GM12878 (cell line): ENCODE measurements around the gene SGTA. TPM values are rescaled to one million over a fixed set of nuclear protein-coding genes. Genes with fewer than 3 reads are reported as not detected.

Source experiments
- ATAC-seq: fragments of 200-7000 bp; cut with Tn5 transposase; 3 replicates; pipeline ENCODE4 v1.9.1; 2020; ENCODE audit warnings: mild to moderate bottlenecking, moderate library complexity
- BruUV-seq: library from RNA; stranded (reverse); fragments of 400-500 nt; replicated peaks from 2 replicates; lab custom pipeline; 2021; lab: Mats Ljungman, UMichigan
- CTCF ChIA-PET: fragments of 300-600 bp; sonication (Branson Sonifier 250); formaldehyde crosslinking; extraction: SDS; loops from one replicate; lab custom pipeline; 2021; ENCODE audit warnings: inconsistent platforms; lab: Yijun Ruan, JAX
- POLR2A ChIA-PET: fragments of 350-600 bp; formaldehyde crosslinking; extraction: SDS; loops from one replicate; lab custom pipeline; 2021; ENCODE audit warnings: inconsistent platforms; lab: Charles Lee
- RAD21 ChIA-PET: fragments of 300-600 bp; sonication (Branson Sonifier 250); formaldehyde crosslinking; loops from one replicate; lab custom pipeline; 2023; ENCODE audit warnings: antibody characterized with exemption; ENCODE audit not compliant: unreplicated experiment; lab: Charles Lee
- SMC1A ChIA-PET: fragments of 300-600 bp; sonication (Branson Sonifier 250); formaldehyde crosslinking; loops from one replicate; lab custom pipeline; 2023; ENCODE audit not compliant: unreplicated experiment, uncharacterized antibody; lab: Charles Lee
- DNase-seq: peaks from one replicate; pipeline ENCODE4 v3.0.0-alpha.2; 2011; ENCODE audit warnings: low read depth, low spot score
- FAIRE-seq: peaks from 3 replicates; lab custom pipeline; 2011; peaks lifted over from hg19 to GRCh38; lab: Jason Lieb, UNC
- H2AFZ ChIP-seq: 2 replicates; pipeline ENCODE4 v1.6.0; 2011; ENCODE audit warnings: low read depth, low read length, control low read depth; ENCODE audit not compliant: control insufficient read depth
- H3K27ac ChIP-seq: 2 replicates; pipeline ENCODE4 v1.5.1; 2011; ENCODE audit warnings: control low read depth; ENCODE audit not compliant: control insufficient read depth, insufficient read depth
- H3K27me3 ChIP-seq, 2 experiments: replicated peaks in 1 of 2; 2 replicates each; pipeline versions ENCODE4 v1.6.0 to v1.6.1; 2011; ENCODE audit warnings: low read length in 1 of 2; ENCODE audit not compliant: control insufficient read depth in 2 of 2, insufficient read depth in 2 of 2
- H3K36me3 ChIP-seq, 2 experiments: 2 replicates each; pipeline ENCODE4 v1.5.1; 2011; ENCODE audit warnings: low read length in 1 of 2; ENCODE audit not compliant: control insufficient read depth in 2 of 2, insufficient read depth in 2 of 2
- H3K4me1 ChIP-seq: 2 replicates; pipeline ENCODE4 v1.6.1; 2011; ENCODE audit warnings: mild to moderate bottlenecking, low read length, moderate library complexity, mixed read lengths; ENCODE audit not compliant: control insufficient read depth, insufficient read depth
- H3K4me2 ChIP-seq: 2 replicates; pipeline ENCODE4 v1.6.0; 2011; ENCODE audit warnings: control low read depth; ENCODE audit not compliant: control insufficient read depth, insufficient read depth
- H3K4me3 ChIP-seq: fragments of 200-600 bp; sonication (generic); 2 replicates; pipeline ENCODE4 v1.5.1; 2016
- H3K79me2 ChIP-seq: 2 replicates; pipeline ENCODE4 v1.6.0; 2011; ENCODE audit warnings: low read length; ENCODE audit not compliant: control insufficient read depth, insufficient read depth
- H3K9ac ChIP-seq: 2 replicates; pipeline ENCODE4 v1.8.0; 2011; ENCODE audit warnings: low read length, control low read depth, mixed read lengths; ENCODE audit not compliant: control insufficient read depth, insufficient read depth
- H3K9me3 ChIP-seq: replicated peaks from 3 replicates; pipeline ENCODE4 v1.5.1; 2011; ENCODE audit warnings: mild to moderate bottlenecking, low read length; ENCODE audit not compliant: control insufficient read depth, insufficient read depth
- H4K20me1 ChIP-seq: 2 replicates; pipeline ENCODE4 v1.6.0; 2011; ENCODE audit not compliant: control insufficient read depth, insufficient read depth
- BHLHE40 ChIP-seq, 2 experiments: fragments of 450-650 bp in 1 of 2; IDR thresholded peaks; 2 replicates each; pipeline ENCODE4 v1.6.1; 2011 to 2017; ENCODE audit warnings: low read depth in 2 of 2, borderline replicate concordance in 1 of 2, improper control_type of control experiment in 1 of 2, low read length in 1 of 2, mild to moderate bottlenecking in 1 of 2
- BRCA1 ChIP-seq: IDR thresholded peaks from 2 replicates; pipeline ENCODE4 v1.6.1; 2011; ENCODE audit warnings: low read depth, low read length, improper control_type of control experiment
- CHD2 ChIP-seq: IDR thresholded peaks from 2 replicates; pipeline ENCODE4 v1.6.1; 2011; ENCODE audit warnings: low read depth, low read length, improper control_type of control experiment, borderline replicate concordance
- EP300 ChIP-seq, 2 experiments: fragments of 150-350 bp in 1 of 2; IDR thresholded peaks; 2 replicates each; pipeline ENCODE4 v1.6.1; 2011 to 2012; ENCODE audit warnings: low read depth in 2 of 2, low read length in 2 of 2, borderline replicate concordance in 1 of 2, improper control_type of control experiment in 1 of 2, inconsistent platforms in 1 of 2; ENCODE audit not compliant: control insufficient read depth in 1 of 2
- MTA2 ChIP-seq: fragments of 450-650 bp; IDR thresholded peaks from 2 replicates; pipeline ENCODE4 v1.6.1; 2016; ENCODE audit warnings: low read depth, mild to moderate bottlenecking, moderate library complexity
- NFIC ChIP-seq: IDR thresholded peaks from 2 replicates; pipeline ENCODE4 v1.6.1; 2012; ENCODE audit warnings: low read depth, mild to moderate bottlenecking, inconsistent platforms, low read length, moderate library complexity
- NFYA ChIP-seq: IDR thresholded peaks from 2 replicates; pipeline ENCODE4 v1.6.1; 2011; ENCODE audit warnings: low read depth, mild to moderate bottlenecking, low read length, improper control_type of control experiment, borderline replicate concordance
- NR2C1 ChIP-seq: fragments of 450-650 bp; IDR thresholded peaks from 2 replicates; pipeline ENCODE4 v1.6.1; 2017; ENCODE audit warnings: antibody characterized with exemption, mild to moderate bottlenecking, moderate library complexity
- NR2C2 ChIP-seq: IDR thresholded peaks from 2 replicates; pipeline ENCODE4 v1.6.1; 2011; ENCODE audit warnings: borderline replicate concordance, low read depth; ENCODE audit not compliant: control insufficient read depth, insufficient read length
- RUNX3 ChIP-seq: IDR thresholded peaks from 2 replicates; pipeline ENCODE4 v1.6.1; 2012; ENCODE audit warnings: low read length, inconsistent platforms
- YY1 ChIP-seq: IDR thresholded peaks from 2 replicates; pipeline ENCODE4 v1.6.1; 2011; ENCODE audit warnings: low read depth, mild to moderate bottlenecking, low read length
- WGBS: methylation state at CpG from one replicate; pipeline ENCODE4 v1.1.6; 2016; ENCODE audit warnings: low lambda C conversion rate; ENCODE audit not compliant: insufficient replicate concordance, insufficient coverage; ENCODE audit errors: missing lambda C conversion rate; 5-methylcytosine and 5-hydroxymethylcytosine counted together
- in situ Hi-C: fragments of 300-500 bp; cut with MboI; formaldehyde crosslinking; loops from 9 replicates; pipeline ENCODE4 v1.14.3; 2018; ENCODE audit warnings: mixed read lengths
- intact Hi-C: fragments of 100-400 bp; cut with micrococcal nuclease; formaldehyde crosslinking; loops from one replicate; pipeline ENCODE4 v1.14.2; 2022; ENCODE audit not compliant: unreplicated experiment
- polyA plus RNA-seq, 11 experiments: library from polyadenylated mRNA; depleted of rRNA in 4 of 11; unstranded in 6 of 11; stranded (reverse) in 5 of 11; fragments of >200 nt; fragmentation: Nextera tagmentation in 4 of 11; fragmentation: Illumina TruSeq in 1 of 11; extraction: Ambion mirVana in 4 of 11; extraction: Trizol in 1 of 11; gene quantifications; 1 replicate in 1 of 11; 2 replicates in 10 of 11; pipeline versions ENCODE4 v1.2.1 to v1.2.3, GENCODE V29; 2011 to 2016; ENCODE audit warnings: inconsistent platforms in 2 of 11, missing spikeins in 2 of 11, low read depth in 1 of 11
- total RNA-seq, 4 experiments: library from RNA; depleted of rRNA in 3 of 4; stranded (reverse); fragments of >200 nt in 3 of 4; fragmentation: Illumina TruSeq in 1 of 4; extraction: Trizol in 1 of 4; gene quantifications; 2 replicates each; pipeline versions ENCODE4 v1.2.1 to v1.2.3, GENCODE V29; 2013 to 2021
- TF ChIP-seq, protein P1 (sequence below): fragments of 450-650 bp; IDR thresholded peaks from 2 replicates; pipeline ENCODE4 v1.6.1; 2016; ENCODE audit warnings: mild to moderate bottlenecking

SGTA gene
- total and polyA plus RNA-seq, 10 of the 15 experiments (the other 5 are each of a cell fraction or from before 2014, with no cell fraction given): 2.0 to 102 (median 48.2) TPM

DNA sequence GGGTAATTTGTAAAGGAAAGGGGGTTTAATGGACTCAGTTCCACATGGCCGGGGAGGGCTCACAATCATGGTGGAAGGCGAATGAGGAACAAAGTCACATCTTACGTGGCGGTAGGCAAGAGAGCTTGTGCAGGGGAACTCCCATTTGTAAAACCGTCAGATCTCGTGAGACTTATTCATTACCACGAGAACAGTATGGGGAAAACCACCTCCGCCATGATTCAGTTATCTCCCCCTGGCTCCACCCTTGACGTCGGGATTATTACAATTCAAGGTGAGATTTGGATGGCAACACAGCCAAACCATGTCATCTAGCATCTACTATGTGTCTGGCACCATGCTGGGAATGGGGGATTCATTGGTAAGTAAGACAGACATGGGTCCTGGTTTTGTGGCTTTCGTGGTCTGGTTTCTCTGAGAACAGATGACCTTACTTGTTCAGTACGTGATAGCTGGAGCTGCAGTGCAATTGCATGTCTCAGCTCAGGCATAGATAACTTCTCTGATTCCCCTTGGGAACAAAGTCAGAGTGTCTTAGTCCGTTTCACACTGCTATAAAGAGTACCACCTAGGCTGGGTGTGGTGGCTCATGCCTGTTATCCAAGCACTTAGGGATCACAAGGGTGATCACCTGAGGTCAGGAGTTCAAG is 44.9 kb upstream of the SGTA start:
- ATAC-seq (peak; percentile 65), FAIRE-seq (no peak), DNase-seq (peak; percentile 36)
- Histone ChIP-seq H3K4me3 (no peak overlapping the region), H3K79me2 (no peaks in the 10 kb centered on the region), H3K4me1 (no peaks in the 10 kb centered on the region), H3K4me2 (no peak overlapping the region), H3K9me3 (peaks cover 11% of the 10 kb centered on the region; the same call in 2 of the 3 replicates), H3K27me3 (no peaks in the 10 kb centered on the region), H3K9ac (no peak overlapping the region), H4K20me1 (no peaks in the 10 kb centered on the region), H3K27ac (no peak overlapping the region), H2AFZ (peak overlapping the region; percentile 45), H3K36me3 (no peaks in the 10 kb centered on the region)
- SMC1A ChIA-PET: interaction anchor here (1.4 kb wide), 1 partner anchor 29 kb away, joined by 3 read pairs; no protein-coding TSS in a partner anchor
- RAD21 ChIA-PET: interaction anchor here (0.7 kb wide), 1 partner anchor 27 kb away, joined by 3 read pairs; no protein-coding TSS in a partner anchor
- intact Hi-C loops: no loop called here
- no TSS peak for BruUV-seq
- in situ Hi-C loops: no loop called here
- 0 out of 2 replicates have a peak, but pooled peaks have one; percentile 28 for TF ChIP-seq BRCA1
- TF ChIP-seq CHD2: peak; percentile 73; the same call in 1 of the 2 replicates
- TF ChIP-seq MTA2: no peak
- TF ChIP-seq, protein P1, sequence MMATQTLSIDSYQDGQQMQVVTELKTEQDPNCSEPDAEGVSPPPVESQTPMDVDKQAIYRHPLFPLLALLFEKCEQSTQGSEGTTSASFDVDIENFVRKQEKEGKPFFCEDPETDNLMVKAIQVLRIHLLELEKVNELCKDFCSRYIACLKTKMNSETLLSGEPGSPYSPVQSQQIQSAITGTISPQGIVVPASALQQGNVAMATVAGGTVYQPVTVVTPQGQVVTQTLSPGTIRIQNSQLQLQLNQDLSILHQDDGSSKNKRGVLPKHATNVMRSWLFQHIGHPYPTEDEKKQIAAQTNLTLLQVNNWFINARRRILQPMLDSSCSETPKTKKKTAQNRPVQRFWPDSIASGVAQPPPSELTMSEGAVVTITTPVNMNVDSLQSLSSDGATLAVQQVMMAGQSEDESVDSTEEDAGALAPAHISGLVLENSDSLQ: 0 out of 2 replicates have a peak, but pooled peaks have one; percentile 6
- TF ChIP-seq EP300 (IDR thresholded peaks at IDR 0.05; ENCODE audit: borderline replicate concordance in 1 of 2, control insufficient read depth in 1 of 2, low read depth in 2 of 2, low read length in 2 of 2): no peak
- no peak for TF ChIP-seq NFYA
- peak; percentile 55; the same call in 1 of the 2 replicates for TF ChIP-seq YY1
- no peak for TF ChIP-seq NFIC
- peak; percentile 71 for TF ChIP-seq RUNX3
- TF ChIP-seq NR2C1: no peak
- TF ChIP-seq BHLHE40 (IDR thresholded peaks at IDR 0.05; ENCODE audit: borderline replicate concordance in 1 of 2, low read depth in 2 of 2, low read length in 1 of 2): peak in 1 of 2 experiments; percentile 24; a peak in 1 of 4 replicates
- TF ChIP-seq NR2C2: no peak
- POLR2A ChIA-PET: no interaction called here
- CTCF ChIA-PET: interaction anchor here (1.1 kb wide), 1 partner anchor 59 kb away, joined by 3 read pairs; no protein-coding TSS in a partner anchor
- WGBS: 24% methylated on average over 13 of the region's 13 CpGs
